Middle frontal gyrus (tissue), 1 donor: ENCODE data around the gene GNAI3.

Experiments
- DNase-seq: peaks from one replicate; pipeline ENCODE4 v3.0.0-alpha.2; 2015; ENCODE audit warnings: low spot score; ENCODE audit errors: extremely low spot score

The GNAI3 gene

DNA sequence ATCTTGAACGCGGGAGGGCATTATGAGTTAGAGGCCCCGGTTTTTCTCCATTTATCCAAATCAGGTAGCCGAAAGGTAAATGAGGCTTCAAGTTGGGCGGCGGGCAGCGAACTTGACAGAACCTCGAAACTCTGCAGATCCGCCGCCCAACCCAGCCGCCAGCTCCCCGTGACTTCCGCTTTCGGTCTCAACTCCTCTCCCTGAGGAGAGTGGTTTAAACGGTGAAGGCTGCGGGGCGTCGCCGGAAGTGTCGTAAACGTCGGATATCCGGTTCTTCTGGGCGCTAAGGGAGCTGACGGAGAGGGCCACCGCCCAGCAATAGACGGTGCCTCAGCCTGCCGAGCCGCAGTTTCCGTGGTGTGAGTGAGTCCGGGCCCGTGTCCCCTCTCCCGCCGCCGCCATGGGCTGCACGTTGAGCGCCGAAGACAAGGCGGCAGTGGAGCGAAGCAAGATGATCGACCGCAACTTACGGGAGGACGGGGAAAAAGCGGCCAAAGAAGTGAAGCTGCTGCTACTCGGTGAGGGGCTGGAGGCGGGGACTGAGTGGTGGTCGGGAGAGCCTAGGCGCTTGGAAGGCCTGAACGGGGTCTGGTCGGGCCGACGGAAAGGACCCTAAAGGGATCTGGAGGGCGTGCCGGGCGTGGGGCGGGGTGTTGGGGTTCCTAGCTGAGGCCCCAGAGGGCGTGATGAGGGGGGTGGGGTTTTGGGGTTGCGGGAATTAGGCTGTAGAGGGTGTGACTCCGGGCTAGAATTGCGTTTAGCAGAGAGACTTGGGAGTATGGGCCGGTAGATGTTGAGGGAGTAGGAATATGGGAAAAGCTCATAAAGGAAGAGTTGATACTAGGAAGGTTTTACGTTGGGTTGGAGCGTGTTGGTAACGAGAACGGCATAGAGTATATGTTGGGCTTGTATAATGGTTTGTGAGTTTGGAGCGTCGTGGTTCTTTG, at the start of gene GNAI3:
Gene GNAI3 (plus strand): TSS at position 295 of the 947 bp plus-strand sequence. CDS start 106 bp downstream, at position 401.
- DNase-seq: peak; percentile 91

DNA sequence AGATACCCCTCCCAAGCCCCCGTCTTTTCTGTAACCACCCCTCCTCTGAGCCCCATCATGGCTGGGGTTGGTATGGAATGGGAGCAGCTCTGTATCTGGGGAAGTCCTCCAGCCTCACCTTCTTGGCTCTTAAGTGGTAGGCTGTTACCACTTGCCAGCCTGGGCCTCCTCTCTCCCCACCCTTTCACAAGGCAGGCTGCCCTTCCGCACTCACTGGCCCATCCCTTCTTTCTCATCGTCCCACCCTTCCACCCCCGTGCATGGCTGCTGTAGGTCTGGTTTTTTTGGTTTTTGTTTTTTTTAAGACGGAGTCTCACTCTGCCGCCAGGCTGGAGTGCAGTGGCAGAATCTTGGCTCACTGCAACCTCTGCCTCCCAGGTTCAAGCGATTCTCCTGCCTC, 49.3 kb upstream of the GNAI3 start:
- DNase-seq: no peak

DNA sequence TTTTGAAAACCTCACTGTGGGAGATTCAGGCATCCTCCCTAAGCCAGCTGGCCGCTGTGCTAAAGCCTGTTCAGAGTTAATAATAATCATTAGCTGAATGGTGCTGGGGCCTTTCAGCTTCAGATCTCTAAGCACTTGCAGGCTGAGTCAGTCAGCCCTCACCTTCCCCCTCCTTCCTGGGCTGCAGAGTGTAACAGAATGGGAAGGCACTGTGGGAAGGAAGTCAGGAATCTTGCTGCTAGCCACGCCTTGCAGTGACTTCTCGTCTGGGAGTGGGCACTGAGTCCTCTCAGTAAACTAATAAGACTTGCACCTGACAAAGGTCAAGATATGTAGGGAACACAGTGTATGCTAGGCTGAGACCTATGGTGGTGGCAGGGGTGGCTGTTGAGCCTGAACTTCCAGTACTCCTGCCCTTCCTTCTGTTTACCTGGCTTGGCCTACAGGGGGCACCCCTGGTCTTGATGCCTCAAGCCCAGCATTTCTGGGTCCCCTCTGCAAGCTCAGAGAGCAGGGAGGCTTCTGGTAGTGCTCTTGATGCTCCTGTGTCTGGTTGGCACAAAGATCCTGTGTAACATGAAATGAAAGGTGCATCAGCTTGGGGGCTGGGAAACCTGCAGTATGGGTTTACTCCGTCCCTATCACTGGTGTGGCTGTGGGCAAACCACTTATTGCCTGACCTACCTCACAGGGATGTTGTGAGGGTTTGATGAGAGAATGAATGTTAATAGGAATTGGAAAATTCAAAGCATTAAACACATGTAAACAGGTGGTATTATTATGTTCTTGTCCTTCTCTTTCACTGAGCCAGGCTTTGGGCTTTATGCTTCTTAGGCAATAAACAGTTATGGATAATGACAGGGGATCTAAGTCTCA, 48.5 kb upstream of the GNAI3 start:
- DNase-seq: no peak

GRCh38 chr1:109500941-109501381, 47.5 kb upstream of the GNAI3 start:
- DNase-seq: no peak

DNA sequence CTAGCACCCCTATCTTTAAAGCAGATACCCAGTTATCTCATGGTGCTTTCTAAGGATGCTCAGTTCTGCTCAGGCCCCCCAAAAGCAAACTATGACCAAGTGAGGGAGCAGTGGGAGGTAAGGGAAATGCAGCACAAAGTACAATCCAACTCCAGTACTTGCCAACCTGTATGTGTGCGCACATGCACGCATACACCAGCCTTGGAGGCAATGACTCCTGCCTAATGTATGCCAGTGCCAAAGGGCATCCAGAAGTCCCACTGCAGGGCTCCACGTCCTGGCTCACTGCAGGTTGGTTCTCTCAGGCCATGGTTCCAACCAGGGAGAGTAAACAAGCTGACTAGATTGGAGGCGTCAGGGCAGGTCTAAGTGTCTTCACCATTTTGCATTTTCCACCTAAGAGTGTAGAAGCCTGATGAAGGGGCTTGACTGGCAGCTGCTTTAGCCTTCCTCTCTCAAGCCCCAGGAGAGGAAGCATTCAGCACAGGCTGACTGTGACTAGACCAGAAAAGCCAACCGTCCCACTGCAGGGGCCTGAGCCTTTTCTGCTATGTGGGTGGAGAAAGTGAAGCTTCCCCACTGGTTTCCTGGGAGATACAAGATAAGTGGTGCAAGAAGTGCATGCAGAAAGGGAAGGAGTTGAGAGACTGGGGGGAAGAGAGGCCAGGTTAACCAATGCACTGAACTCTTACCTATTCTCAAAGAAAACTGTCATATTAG, 46.6 kb upstream of the GNAI3 start:
- DNase-seq: no peak

GRCh38 chr1:109502364-109502851, 46.0 kb upstream of the GNAI3 start:
- DNase-seq: no peak

DNA sequence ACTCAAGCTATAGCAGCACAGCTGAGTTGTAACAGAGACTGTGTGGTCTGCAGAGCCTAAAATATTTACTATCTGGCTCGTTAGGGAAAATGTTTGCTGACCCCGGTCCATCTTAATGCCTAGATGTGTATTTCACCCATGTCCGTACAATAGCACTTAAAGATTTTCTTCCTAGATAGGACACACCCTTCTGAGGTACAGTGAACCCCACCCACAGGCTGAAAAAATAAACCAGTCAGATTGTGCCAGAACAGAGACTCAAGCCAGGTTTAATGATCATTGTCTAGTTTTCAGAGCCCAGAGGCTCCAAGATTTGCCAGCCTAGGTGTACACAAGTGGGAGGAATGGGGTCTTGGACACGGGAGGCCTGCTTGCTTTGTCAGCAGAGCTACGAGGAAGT, 44.5 kb upstream of the GNAI3 start:
- DNase-seq: no peak

DNA sequence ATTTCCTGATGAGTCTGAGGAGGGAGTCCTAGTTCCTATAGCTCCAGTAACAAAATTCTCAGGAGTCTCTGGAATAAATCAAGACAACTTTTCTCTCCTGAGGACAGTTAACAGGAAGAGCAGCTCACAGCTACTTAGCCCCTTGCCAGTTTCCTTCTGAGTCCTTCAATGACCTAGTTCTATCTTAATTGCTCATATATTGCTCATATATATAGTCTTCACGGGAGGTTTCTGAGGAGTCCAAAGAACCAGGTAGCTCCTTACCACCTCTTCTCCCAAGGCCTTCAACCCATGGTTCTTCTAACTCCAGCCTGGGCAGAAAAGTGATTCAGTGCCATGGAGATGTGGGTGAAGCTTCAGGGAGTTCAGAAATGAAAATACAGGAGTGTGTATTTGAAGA, 43.4 kb upstream of the GNAI3 start:
- DNase-seq: no peak

DNA sequence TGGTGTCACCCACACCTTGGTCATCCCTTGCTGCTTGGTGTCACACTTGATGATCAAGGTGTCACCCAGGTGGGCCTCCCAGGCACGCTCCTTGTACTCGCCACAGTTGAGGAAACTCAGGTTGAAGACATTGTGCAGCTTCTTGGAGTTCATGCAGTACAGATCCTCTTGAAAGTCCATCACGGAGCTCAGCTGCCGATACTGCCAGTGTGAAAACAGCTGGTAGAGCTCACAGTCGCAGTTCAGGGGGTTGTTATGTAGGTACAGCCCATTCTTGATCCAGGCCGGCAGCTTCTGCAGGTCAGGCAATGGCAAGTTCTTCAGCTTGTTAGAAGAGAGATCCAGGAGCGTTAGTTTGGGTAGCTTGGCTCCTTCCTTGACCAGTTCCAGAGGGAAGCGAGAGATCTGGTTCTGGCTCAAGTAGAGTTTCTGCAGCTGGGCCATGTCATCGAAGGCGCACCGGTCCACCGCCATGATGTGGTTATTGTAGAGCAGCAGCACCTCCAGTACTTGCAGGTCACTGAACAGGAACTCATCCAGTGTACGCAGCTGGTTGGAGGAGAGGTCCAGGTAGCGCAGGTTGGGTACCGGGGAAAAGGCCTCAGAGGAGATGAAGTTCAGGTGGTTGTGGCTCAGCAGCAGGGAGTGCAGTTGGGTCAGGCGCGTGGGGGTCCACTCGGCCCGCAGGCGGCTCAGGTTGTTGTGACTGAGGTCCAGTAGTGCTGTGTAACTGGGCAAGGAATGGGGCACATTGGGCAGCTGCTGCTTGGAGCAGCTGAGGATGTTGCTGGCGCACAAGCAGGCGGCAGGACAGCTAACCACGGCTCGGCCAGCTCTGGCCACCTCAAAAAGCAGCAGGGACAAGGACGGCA, 40.2 kb upstream of the GNAI3 start:
- no peak for DNase-seq

- no peak for DNase-seq
Measured at GRCh38 chr1:109508873-109509175, 39.6 kb upstream of the GNAI3 start.

- DNase-seq: no peak
Measured at GRCh38 chr1:109509176-109510134, 39.0 kb upstream of the GNAI3 start, which contains the start of gene AMIGO1. TSS of gene AMIGO1 (minus strand) at chr1:109509727. CDS start at chr1:109508912, 815 bp downstream.

DNA sequence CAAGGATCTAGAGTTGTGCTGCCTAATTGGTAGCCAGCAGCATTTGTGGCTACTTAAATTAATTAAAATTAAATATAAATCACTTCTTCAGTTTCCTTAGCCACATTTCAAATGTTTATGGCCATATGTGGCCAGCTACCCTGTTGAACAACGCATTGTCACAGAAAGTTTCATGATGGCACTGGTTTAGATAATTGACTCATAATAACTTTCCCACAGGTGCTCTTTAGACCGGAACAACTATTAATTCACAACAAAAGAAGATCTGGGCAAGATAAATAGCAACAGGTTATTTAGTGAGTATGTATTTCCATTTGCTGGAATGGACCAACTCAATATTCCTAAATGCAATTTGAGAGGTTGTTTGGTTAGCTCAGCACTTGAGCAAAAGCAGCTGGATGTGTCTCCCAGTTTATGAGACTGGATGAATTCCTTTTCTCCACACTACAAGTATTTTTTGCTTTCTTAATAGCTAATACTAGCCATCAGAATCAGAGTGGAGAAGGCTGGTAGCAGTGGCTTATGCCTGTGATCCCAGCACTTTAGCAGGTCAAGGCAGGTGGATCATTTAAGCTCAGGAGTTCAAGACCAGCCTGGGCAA, 35.2 kb upstream of the GNAI3 start:
- DNase-seq: no peak

DNA sequence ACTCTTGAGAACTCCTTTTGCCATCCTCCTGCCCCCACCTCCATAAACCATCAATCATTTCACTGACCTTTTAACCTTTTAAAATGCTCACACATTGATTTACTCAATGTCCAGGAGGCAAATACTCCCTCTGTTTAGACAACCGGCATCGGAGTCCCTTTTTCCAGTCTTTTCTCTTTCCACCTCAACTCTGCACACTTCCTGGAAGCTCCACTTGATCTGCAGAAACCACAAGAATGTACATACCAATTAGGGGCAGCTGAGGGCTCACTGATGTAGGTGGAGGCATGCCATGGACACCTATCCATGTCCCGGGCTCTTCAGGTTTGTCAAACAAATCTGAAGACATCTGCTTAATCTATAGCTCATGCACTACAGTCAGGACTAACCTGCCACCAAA, 33.6 kb upstream of the GNAI3 start:
- no peak for DNase-seq

- no peak for DNase-seq
Measured at GRCh38 chr1:109516872-109517271, 31.5 kb upstream of the GNAI3 start.

DNA sequence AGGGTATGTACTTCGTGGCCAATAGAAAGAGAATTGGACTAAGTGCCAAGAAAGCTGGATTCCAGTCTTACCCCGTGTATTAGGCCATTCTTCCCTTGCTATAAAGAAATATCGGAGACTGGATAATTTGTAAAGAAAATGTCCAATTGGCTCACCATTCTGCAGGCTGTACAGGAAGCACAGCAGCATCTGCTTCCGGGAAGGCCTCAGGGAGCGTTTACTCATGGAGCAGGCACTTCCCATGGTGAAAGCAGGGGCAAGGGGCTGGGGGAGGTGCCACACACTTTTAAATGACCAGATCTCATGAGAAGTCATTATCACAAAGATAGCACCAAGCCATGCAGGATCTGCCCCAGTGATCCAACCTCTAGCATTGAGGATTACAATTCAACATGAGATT, 31.1 kb upstream of the GNAI3 start:
- no peak for DNase-seq

GRCh38 chr1:109521002-109521951, 27.1 kb upstream of the GNAI3 start:
- DNase-seq: no peak

DNA sequence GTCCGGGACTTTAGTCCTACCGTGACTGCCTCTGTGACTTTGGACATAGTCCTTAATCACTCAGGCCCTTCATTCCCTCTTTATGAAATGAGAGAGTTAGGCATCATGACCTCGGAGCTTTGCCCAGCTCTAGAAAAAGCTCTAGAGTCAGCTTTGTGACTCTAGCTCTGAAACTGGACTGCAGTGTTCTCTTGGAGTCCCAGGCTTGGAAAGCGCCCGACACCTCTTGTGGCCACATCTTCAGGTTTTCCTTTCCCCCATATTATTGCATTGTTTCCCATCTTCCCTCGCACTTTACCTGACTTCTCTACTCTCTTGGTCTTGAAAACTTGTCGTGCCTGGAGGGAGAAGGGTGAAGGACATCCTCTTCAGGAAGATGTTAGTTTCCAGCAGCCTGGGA, 26.4 kb upstream of the GNAI3 start:
- DNase-seq: no peak

- DNase-seq: no peak
Measured at GRCh38 chr1:109523706-109524105, 24.7 kb upstream of the GNAI3 start.
